Psoas muscle (tissue), 8 donors: ENCODE data around the gene PICALM. TPM values are rescaled to one million over a fixed set of nuclear protein-coding genes. Genes with fewer than 3 reads are reported as not detected.
A peak's percentile ranks its signal among the peaks of the same experiment; 100 is the strongest.
"Not testable (repeated sequence)": the region's sequence is repeated elsewhere in the genome, so short reads cannot be mapped to it uniquely, and the experiment has no call there.

Experiments used
- ATAC-seq, 4 donors: fragments of 200-7000 bp; cut with Tn5 transposase; one replicate each; pipeline ENCODE4 v1.9.1; 2020; ENCODE audit warnings: moderate library complexity in 3 of 4, mild to moderate bottlenecking in 2 of 4
- DNase-seq, 2 donors: peaks; one replicate each; pipeline ENCODE4 v3.0.0-alpha.2; 2020
- H3K27ac ChIP-seq: fragments of 200-600 bp; one replicate; pipeline ENCODE4 v1.8.0; 2022
- H3K27me3 ChIP-seq, 3 donors: fragments of 200-600 bp in 1 of 3; one replicate each; pipeline versions ENCODE4 v1.6.1 to v1.8.0; 2013 to 2022; ENCODE audit warnings: low read length in 2 of 3, mild to moderate bottlenecking in 2 of 3, moderate library complexity in 1 of 3; ENCODE audit not compliant: insufficient read depth in 3 of 3
- H3K36me3 ChIP-seq, 2 donors: fragments of 200-600 bp in 1 of 2; one replicate each; pipeline versions ENCODE4 v1.6.1 to v1.8.0; 2013 to 2022; ENCODE audit warnings: low read depth in 1 of 2, mild to moderate bottlenecking in 1 of 2, moderate library complexity in 1 of 2; ENCODE audit not compliant: insufficient read depth in 1 of 2
- H3K4me1 ChIP-seq: fragments of 200-600 bp; one replicate; pipeline ENCODE4 v1.8.0; 2022
- H3K4me3 ChIP-seq: fragments of 200-600 bp; one replicate; pipeline ENCODE4 v1.8.0; 2022; ENCODE audit warnings: mild to moderate bottlenecking
- H3K9me3 ChIP-seq: fragments of 200-600 bp; one replicate; pipeline ENCODE4 v1.8.0; 2022
- WGBS, 3 donors: extraction: QIAGEN DNeasy Blood & Tissue Kit; methylation state at CpG; one replicate each; pipeline versions ENCODE4 v1.1.6 to v1.1.7; 2013; 5-methylcytosine and 5-hydroxymethylcytosine counted together
- intact Hi-C, 2 donors: fragments of 100-400 bp; cut with DNase I; formaldehyde crosslinking; loops; one replicate each; pipeline versions ENCODE4 v1.11.0 to v1.14.2; 2022
- polyA plus RNA-seq, 3 donors: library from polyadenylated mRNA; stranded (reverse); fragments of 200-250 nt; gene quantifications; one replicate each; pipeline ENCODE4 v1.2.3, GENCODE V29; 2013
- total RNA-seq, 4 donors: library from RNA; stranded (reverse); fragmentation: NEBNext Ultra II Directional in 2 of 4; extraction: Animal tissue kit (Norgen Biotek cat#: 25700) in 2 of 4; gene quantifications; one replicate each; pipeline versions ENCODE4 v1.2.1 to v1.2.4, GENCODE V29; 2021 to 2023
- TF ChIP-seq, protein P1 (sequence below): fragments of 200-600 bp; IDR thresholded peaks from one replicate; pipeline ENCODE4 v1.8.0; 2022; ENCODE audit warnings: antibody characterized with exemption
- donor health status: healthy with polysubstance abuse.
- donor health status: DM: no; HTN: no; CAD: no; lungs with moderate emphysema.
- donor health status: Bipolar disorder and iron deficiency.
- donor health status: healthy.
- donor health status: DM: yes; HTN: yes; CAD: no.
- donor health status: DM: no; HTN: no; CAD: no.
- donor health status: DM: no; HTN: no; CAD: no.
- donor health status: DM: yes; HTN: yes; CAD: no.

The PICALM gene
- total and polyA plus RNA-seq, 7 donors = 42.0 to 123 (median 89.1) TPM

DNA sequence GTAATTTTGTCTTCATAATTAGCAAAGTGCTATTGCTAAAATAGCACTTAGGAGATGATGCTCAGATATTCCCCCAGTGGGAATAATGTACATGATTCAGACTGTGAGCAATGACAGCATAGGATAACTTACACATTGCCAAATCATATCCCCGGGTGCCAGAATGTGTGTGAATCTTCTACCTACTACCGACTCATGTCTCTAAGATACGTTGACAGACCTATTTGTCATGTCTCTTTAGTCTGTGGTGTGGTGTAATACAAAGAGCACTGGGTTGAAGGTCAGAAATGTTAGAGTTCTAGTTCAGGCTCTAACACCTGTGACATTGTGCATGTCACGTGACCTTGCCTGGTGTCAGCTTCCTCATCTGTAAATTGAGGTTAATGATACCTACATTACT lies 31.0 kb upstream of the PICALM start:
- H3K36me3 ChIP-seq = no peaks in the 10 kb centered on the region
- H3K27me3 ChIP-seq = no peaks in the 10 kb centered on the region
- no peak overlapping the region for H3K4me3 ChIP-seq
- no peak overlapping the region for H3K27ac ChIP-seq
- DNase-seq (no peak), ATAC-seq (peak in 2 of 4 donors; percentile 64 to 89)
- H3K9me3 ChIP-seq = no peaks in the 10 kb centered on the region
- intact Hi-C loops = no loop called here
- H3K4me1 ChIP-seq = no peaks in the 10 kb centered on the region
- TF ChIP-seq, protein P1, sequence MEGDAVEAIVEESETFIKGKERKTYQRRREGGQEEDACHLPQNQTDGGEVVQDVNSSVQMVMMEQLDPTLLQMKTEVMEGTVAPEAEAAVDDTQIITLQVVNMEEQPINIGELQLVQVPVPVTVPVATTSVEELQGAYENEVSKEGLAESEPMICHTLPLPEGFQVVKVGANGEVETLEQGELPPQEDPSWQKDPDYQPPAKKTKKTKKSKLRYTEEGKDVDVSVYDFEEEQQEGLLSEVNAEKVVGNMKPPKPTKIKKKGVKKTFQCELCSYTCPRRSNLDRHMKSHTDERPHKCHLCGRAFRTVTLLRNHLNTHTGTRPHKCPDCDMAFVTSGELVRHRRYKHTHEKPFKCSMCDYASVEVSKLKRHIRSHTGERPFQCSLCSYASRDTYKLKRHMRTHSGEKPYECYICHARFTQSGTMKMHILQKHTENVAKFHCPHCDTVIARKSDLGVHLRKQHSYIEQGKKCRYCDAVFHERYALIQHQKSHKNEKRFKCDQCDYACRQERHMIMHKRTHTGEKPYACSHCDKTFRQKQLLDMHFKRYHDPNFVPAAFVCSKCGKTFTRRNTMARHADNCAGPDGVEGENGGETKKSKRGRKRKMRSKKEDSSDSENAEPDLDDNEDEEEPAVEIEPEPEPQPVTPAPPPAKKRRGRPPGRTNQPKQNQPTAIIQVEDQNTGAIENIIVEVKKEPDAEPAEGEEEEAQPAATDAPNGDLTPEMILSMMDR = no peak
- 51 to 73% (median 70%) methylated on average over 4 of the region's 4 CpGs for WGBS, 3 donors

GRCh38 chr11:86097980-86098379 lies 29.1 kb upstream of the PICALM start:
- H3K27me3 ChIP-seq = no peaks in the 10 kb centered on the region
- no peaks in the 10 kb centered on the region for H3K4me1 ChIP-seq
- TF ChIP-seq, protein P1 = no peak
- intact Hi-C loops = no loop called here
- no peak for DNase-seq
- H3K36me3 ChIP-seq = no peaks in the 10 kb centered on the region
- H3K27ac ChIP-seq = no peak overlapping the region
- WGBS, 3 donors = 79 to 85% (median 85%) methylated on average over 1 of the region's 1 CpG
- no peaks in the 10 kb centered on the region for H3K9me3 ChIP-seq
- no peak overlapping the region for H3K4me3 ChIP-seq
- no peak for ATAC-seq

- WGBS, 3 donors = 30 to 49% (median 31%) methylated on average over 2 of the region's 2 CpGs
- Histone ChIP-seq H3K4me1 (peaks cover 4% of the 10 kb centered on the region), H3K36me3 (no peaks in the 10 kb centered on the region), H3K27ac (no peak overlapping the region), H3K9me3 (no peaks in the 10 kb centered on the region), H3K4me3 (no peak overlapping the region), H3K27me3 (no peaks in the 10 kb centered on the region)
- intact Hi-C loops = no loop called here
- DNase-seq = no peak
- ATAC-seq = peak in 1 of 4 donors; percentile 31
- TF ChIP-seq, protein P1 = no peak
These were observed 22.7 kb upstream of the PICALM start for GRCh38 chr11:86091566-86091965.

DNA sequence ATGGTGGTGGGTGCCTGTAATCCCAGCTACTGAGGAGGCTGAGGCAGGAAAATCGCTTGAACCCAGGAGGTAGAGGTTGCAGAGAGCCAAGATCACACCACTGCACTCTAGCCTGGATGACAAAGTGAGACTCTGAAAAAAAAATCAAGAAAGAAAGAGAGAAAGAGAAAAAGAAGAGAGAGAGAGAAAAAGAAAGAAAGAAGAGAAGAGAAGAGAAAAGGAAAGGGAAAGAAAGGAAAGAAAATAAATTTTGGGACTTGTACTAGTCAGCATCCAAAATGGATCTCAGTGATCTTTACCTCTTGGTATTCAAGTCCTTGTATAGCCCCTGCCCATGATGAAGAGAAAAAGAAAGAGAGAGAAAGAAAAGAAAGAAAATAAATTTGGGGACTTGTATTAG lies 22.2 kb upstream of the PICALM start:
- no peaks in the 10 kb centered on the region for H3K27me3 ChIP-seq
- H3K36me3 ChIP-seq = no peaks in the 10 kb centered on the region
- no peak overlapping the region for H3K4me3 ChIP-seq
- H3K9me3 ChIP-seq = no peaks in the 10 kb centered on the region
- WGBS, 3 donors = 80 to 95% (median 85%) methylated on average over 1 of the region's 1 CpG
- ATAC-seq (no peak), DNase-seq (no peak)
- intact Hi-C loops = no loop called here
- H3K4me1 ChIP-seq = peaks cover 4% of the 10 kb centered on the region
- H3K27ac ChIP-seq = no peak overlapping the region
- TF ChIP-seq, protein P1 = no peak

DNA sequence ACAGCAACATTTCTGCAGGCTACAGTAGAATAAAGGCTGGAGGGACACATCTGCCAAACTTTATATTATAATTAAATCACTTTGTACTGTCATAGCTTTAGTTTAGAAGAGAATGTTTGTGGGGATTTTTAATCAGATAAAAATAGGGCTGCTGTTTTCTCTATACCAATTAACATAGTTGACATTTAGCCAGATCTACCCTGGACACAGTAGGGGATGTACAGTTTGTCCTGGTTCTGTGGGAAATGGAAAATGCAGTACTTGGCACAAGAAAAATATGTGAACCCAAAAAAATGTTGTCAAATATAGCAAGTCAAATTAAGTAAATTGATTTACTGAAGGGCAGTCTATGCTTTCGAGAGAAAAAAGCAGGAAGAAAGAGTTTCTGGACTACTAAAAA lies 20.8 kb upstream of the PICALM start:
- Histone ChIP-seq H3K9me3 (no peaks in the 10 kb centered on the region), H3K27me3 (no peaks in the 10 kb centered on the region), H3K4me3 (no peak overlapping the region), H3K4me1 (peaks cover 4% of the 10 kb centered on the region), H3K27ac (no peak overlapping the region), H3K36me3 (no peaks in the 10 kb centered on the region)
- TF ChIP-seq, protein P1 = no peak
- ATAC-seq = no peak
- 16 to 34% (median 18%) methylated on average over 1 of the region's 1 CpG for WGBS, 3 donors
- DNase-seq = no peak
- intact Hi-C loops = no loop called here

GRCh38 chr11:86087688-86088087 lies 18.8 kb upstream of the PICALM start:
- H3K9me3 ChIP-seq, H3K27me3 ChIP-seq, H3K4me3 ChIP-seq, intact Hi-C loops, H3K27ac ChIP-seq, ATAC-seq, H3K36me3 ChIP-seq, DNase-seq, H3K4me1 ChIP-seq: not testable (repeated sequence)
- 97 to 100% (median 99%) methylated on average over 2 of the region's 2 CpGs for WGBS, 3 donors
